Vagina (tissue), 1 donor: Measurements from ENCODE around the gene KRT24. TPM values are rescaled to one million over a fixed set of nuclear protein-coding genes. Genes with fewer than 3 reads are reported as not detected.

ENCODE experiments used
- total RNA-seq: library from RNA; depleted of rRNA; stranded (reverse); fragments of >200 nt; gene quantifications from one replicate; pipeline ENCODE4 v1.2.3, GENCODE V29; 2016

The KRT24 gene
- total RNA-seq, 1 donor from 2014 or later = 1.5 TPM

Other genes with a start within 250 kb of the KRT24 start
- gene TNS4, start 202.1 kb downstream of the KRT24 start, total RNA-seq = 296 TPM
- not detected for gene CCR7, start 138.3 kb downstream of the KRT24 start, total RNA-seq
- gene SMARCE1, start 55.9 kb downstream of the KRT24 start, total RNA-seq = 96.3 TPM
- not detected for gene KRT222, start 38.6 kb downstream of the KRT24 start, total RNA-seq
- not detected for gene KRT25, start 51.6 kb upstream of the KRT24 start, total RNA-seq
- not detected for gene KRT26, start 68.4 kb upstream of the KRT24 start, total RNA-seq
- gene KRT27, start 78.8 kb upstream of the KRT24 start, total RNA-seq = not detected
- not detected for gene KRT28, start 96.2 kb upstream of the KRT24 start, total RNA-seq
- 919 TPM for gene KRT10, start 118.9 kb upstream of the KRT24 start, total RNA-seq
- gene KRT12, start 163.5 kb upstream of the KRT24 start, total RNA-seq = not detected
- not detected for gene KRT20, start 181.5 kb upstream of the KRT24 start, total RNA-seq
- 0.98 TPM for gene KRT23, start 233.9 kb upstream of the KRT24 start, total RNA-seq